RWPE2 (cell line): ENCODE measurements around the gene KCNF1.

Experiments used
- ATAC-seq: fragments of 200-7000 bp; cut with Tn5 transposase; 3 replicates; pipeline ENCODE4 v1.9.1; 2021; ENCODE audit warnings: low read depth
- DNase-seq: peaks from one replicate; pipeline ENCODE4 v3.0.0-alpha.2; 2020; ENCODE audit warnings: low spot score
- H3K27ac ChIP-seq: fragments of 450-650 bp; 2 replicates; pipeline ENCODE4 v1.5.1; 2017; ENCODE audit warnings: mild to moderate bottlenecking; ENCODE audit not compliant: poor library complexity, severe bottlenecking
- H3K27me3 ChIP-seq: fragments of 250-450 bp; sonication (Bioruptor Pico); 2 replicates; pipeline ENCODE4 v1.5.1; 2021; ENCODE audit warnings: mild to moderate bottlenecking, moderate library complexity; ENCODE audit not compliant: insufficient read depth, poor library complexity, severe bottlenecking
- H3K36me3 ChIP-seq: fragments of 250-450 bp; sonication (Bioruptor Pico); 2 replicates; pipeline ENCODE4 v1.5.1; 2020; ENCODE audit warnings: low read depth, mild to moderate bottlenecking, moderate library complexity
- H3K4me1 ChIP-seq: fragments of 250-450 bp; sonication (Bioruptor Pico); 2 replicates; pipeline ENCODE4 v1.5.1; 2021; ENCODE audit warnings: mild to moderate bottlenecking, moderate library complexity; ENCODE audit not compliant: insufficient read depth, poor library complexity, severe bottlenecking
- H3K4me3 ChIP-seq: fragments of 250-450 bp; sonication (Bioruptor Pico); 2 replicates; pipeline ENCODE4 v1.5.1; 2021; ENCODE audit warnings: mild to moderate bottlenecking, moderate library complexity; ENCODE audit not compliant: severe bottlenecking
- H3K9me3 ChIP-seq: fragments of 250-450 bp; sonication (Bioruptor Pico); 2 replicates; pipeline ENCODE4 v1.5.1; 2021; ENCODE audit warnings: mild to moderate bottlenecking, moderate library complexity; ENCODE audit not compliant: severe bottlenecking
- CTCF ChIP-seq: fragments of 450-650 bp; IDR thresholded peaks from one replicate; pipeline ENCODE4 v1.5.1; 2017; ENCODE audit warnings: mild to moderate bottlenecking, moderate library complexity; ENCODE audit not compliant: poor library complexity, severe bottlenecking

KCNF1 gene

DNA sequence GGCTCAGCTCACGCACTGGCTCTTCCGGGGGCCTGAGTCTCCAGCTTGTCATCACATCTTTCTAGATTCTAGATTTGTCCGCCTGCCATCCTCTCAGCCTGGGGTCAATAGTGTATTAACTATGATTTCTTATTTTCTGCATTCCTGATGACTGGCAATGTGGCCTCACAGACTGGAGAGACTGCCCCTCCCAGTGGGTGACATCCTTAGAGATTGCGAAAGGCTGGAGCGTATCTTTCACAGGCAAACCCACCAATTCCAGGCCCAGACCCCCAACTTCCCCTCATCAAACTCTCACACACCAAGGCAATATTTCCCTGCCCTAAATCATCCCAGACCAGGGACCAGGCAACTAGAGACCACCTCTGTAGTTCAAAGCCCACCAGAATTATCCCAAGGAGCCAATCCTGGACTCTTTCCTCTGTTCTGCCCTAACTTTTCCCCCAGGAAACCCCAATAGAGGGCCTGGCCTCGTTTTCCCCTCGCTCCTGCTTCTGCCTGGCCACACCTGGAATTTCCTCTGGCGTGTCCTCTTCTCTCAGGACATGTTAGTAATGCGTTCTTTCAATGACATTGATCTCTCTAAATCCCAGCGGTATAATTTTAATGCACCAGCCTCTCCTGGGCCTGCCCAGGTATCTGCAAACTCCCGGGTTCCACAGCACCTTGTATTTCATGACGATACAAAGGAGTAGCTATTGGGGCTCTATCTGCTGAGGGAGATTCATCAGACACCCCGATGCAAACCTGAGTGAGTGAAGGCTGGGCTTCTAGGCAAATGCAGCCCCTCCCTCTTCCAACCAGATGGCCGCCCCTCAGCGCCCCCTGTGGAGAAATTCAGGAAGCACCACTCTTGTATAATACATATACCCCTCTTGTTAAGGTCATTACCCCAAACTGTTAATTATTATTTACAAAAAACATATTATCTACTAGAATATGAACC, 2.4 kb upstream of the KCNF1 start:
- TF ChIP-seq CTCF = peak; percentile 28
- Histone ChIP-seq H3K4me1 (no peaks in the 10 kb centered on the region), H3K27ac (no peak overlapping the region), H3K9me3 (no peaks in the 10 kb centered on the region), H3K4me3 (no peak overlapping the region), H3K36me3 (no peaks in the 10 kb centered on the region), H3K27me3 (peaks cover 37% of the 10 kb centered on the region)
- ATAC-seq (no peak), DNase-seq (no peak)

- H3K27me3 ChIP-seq = peaks cover 37% of the 10 kb centered on the region
- no peak overlapping the region for H3K27ac ChIP-seq
- ATAC-seq = no peak
- no peak overlapping the region for H3K4me3 ChIP-seq
- no peaks in the 10 kb centered on the region for H3K4me1 ChIP-seq
- no peaks in the 10 kb centered on the region for H3K9me3 ChIP-seq
- no peak for DNase-seq
- TF ChIP-seq CTCF = no peak
- no peaks in the 10 kb centered on the region for H3K36me3 ChIP-seq
Measured at GRCh38 chr2:10909996-10910341, 1.8 kb upstream of the KCNF1 start.

GRCh38 chr2:10910625-10911024, 1.1 kb upstream of the KCNF1 start:
- H3K27ac ChIP-seq = no peak overlapping the region
- no peak overlapping the region for H3K4me3 ChIP-seq
- H3K4me1 ChIP-seq = no peaks in the 10 kb centered on the region
- no peak for TF ChIP-seq CTCF
- H3K9me3 ChIP-seq = no peaks in the 10 kb centered on the region
- DNase-seq (no peak), ATAC-seq (no peak)
- no peaks in the 10 kb centered on the region for H3K36me3 ChIP-seq
- peaks cover 37% of the 10 kb centered on the region for H3K27me3 ChIP-seq

GRCh38 chr2:10912076-10912731, 470 bp downstream of the KCNF1 start:
- no peak for TF ChIP-seq CTCF
- H3K4me3 ChIP-seq = peak overlapping the region; percentile 27
- no peaks in the 10 kb centered on the region for H3K36me3 ChIP-seq
- H3K4me1 ChIP-seq = no peaks in the 10 kb centered on the region
- ATAC-seq (no peak), DNase-seq (no peak)
- peaks cover 37% of the 10 kb centered on the region for H3K27me3 ChIP-seq
- H3K27ac ChIP-seq = no peak overlapping the region
- H3K9me3 ChIP-seq = no peaks in the 10 kb centered on the region
